COLO668 (cell line): ENCODE data around the gene DENND6B.
"Not testable (repeated sequence)": the region's sequence is repeated elsewhere in the genome, so short reads cannot be mapped to it uniquely, and the experiment has no call there.

Experiments
- DNase-seq: peaks from one replicate; lab custom pipeline; 2025; ENCODE audit not compliant: unreplicated experiment; lab: John Stamatoyannopoulos, UW

Gene DENND6B

DNA sequence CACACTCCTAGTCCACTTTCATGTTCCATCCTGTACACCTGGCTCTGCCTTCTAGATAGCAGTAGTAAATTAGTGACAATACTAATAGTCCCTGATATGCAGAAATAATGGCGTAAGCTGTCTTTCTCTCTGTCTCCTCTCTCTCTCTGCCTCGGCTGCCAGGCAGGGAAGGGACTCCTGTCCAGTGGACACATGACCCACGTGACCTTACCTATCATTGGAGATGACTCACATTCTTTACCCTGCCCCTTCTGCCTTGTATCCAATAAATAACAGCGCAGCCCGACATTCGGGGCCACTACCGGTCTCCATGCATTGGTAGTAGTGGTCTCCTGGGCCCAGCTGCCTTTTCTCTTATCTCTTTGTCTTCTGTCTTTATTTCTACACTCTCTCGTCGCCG, 53.0 kb downstream of the DENND6B start:
- DNase-seq, result not testable (repeated sequence)

DNA sequence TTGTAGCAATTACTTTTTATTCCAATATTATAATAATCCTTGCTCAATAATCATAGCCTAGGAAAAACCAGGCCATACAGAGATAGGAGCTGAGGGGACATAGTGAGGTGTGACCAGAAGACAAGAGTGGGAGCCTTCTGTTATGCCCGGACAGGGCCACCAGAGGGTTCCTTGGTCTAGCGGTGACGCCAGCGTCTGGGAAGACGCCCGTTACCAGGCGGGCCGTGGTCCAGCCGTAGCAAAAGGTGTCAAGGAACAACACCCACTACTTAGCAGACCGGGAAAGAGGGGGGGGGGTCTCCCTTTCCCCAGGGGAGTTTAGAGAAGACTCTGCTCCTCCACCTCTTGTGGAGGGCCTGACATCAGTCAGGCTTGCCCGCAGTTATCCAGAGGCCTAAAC, 53.5 kb downstream of the DENND6B start:
- DNase-seq, result not testable (repeated sequence)

DNA sequence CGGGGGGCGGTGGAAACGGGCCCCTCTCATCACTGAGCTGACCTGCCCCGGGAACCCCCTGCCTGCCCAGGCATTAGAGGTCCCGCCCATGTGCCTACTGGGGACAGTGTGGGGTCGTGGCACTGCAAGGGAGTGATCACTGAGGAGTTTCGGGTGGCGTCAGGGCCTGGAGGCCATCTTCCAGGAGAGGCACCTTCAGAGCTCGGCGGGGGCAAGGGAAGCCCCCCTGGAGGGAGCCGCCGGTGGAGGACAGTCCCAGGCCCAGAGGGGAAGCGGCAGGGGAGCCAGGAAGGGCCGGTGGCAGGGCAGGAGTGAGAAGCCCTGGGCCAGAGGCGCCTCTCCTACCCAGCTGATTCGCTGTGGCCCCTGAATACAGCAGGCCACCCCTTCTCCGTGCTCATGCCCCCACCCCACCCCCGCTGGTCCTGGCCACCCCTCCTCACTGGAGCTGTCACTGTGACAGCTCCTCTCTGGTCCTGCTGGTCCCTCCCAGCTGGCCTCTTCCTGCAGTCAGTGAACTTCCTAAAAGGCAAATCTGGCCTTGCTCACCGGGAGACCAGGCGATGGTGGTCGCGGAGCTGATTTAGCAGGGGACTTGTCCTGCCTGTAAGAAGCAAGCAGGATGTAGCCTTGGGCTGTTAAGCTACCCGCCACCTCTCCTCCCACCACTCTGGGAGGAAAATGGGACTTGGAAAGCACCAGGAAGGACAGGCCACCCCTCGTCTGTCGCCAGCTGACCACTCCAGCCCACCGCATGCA, 54.6 kb downstream of the DENND6B start:
- peak; percentile 11 for DNase-seq

DNA sequence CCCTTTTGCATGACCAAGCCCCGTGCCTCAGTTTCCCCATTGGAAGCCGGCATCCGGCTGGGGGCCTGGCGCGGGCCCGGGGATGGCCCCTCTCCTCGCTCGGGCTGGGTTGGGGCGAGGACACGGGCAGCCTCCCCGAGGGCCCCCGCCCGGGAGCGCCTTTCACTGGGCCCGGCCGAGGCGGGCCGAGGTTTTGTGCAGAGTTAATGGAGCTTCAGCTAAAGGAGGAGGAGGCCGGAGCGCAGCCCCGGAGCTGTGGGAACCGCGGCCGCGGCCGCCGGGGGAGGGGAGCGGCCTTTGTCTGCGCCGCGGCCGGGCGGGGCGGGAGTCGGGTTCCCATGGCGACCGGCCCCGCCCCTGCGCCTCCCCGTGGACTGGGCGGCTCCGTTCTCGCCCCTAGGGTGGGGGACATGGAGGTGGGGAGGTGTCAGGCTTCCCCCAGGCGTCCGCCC, 55.3 kb downstream of the DENND6B start:
- DNase-seq, result peak; percentile 90

DNA sequence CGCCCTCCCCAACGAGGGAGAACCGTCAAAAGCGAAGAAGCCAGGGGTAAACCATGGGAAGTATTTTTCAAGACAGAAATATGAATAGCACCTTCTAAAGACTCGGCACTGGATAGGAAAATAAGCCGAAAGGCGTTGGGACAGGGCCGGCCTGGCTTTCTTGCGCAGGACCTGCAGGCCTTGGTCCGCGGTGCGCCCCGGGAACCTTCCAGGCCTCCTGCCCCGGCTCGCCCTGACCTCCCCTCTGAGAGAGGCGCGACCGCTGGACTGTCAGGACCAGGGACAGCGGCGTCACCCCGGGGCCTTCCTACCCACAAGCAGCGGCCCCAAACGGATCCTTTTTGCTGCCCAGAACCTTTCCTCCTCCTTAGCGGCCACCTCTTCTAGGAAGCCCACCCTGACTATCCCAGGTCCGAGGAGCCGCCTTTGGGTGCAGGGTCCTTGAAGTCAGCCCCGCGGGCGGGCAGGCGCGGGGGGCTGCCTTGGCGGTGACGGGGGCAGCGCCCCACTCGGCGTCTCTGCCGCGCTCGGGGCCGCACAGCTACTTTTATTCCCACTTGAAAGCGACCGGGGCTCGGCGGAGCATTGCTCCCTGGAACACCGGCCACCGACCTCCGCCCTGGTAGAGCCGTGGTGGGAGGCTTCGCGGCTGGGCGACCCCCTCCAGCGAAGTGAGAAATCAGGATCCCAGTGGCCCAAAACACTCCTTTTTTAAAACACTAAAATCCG, 56.0 kb downstream of the DENND6B start:
- peak; percentile 38 for DNase-seq

DNA sequence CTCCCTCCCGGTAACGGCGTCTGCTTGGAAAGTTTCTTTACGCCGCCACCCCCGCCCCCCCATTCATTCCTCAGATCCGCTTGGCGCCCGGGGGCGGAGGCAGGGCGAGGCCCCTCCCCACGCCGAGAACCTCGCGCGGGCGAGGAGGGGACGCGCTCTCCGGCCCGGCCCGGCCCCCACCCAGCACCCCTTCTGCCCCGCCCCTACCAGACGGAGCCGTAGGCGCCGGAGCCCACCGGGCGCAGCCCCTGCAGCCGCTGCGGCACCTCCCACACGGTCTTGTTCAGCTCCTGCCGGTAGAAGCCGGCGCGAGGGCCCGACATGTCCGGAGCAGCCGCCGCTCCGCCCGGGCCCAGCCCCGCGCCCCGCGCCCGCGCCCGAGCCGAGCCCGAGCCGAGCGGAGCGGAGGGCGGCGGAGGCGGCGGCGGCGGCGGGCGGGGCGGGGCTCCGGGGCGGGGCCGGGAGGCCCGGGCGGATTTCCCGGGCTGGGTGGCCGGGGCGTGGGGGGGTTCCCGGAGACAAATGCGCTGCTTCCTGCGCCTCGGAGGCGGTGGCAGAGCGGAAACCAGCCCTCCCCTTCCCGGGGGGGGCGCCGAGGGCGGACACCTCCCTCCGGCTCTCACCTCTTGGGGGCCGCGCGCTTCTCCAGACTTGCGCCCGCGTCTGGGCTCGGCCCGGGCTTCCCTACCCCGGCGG, 56.7 kb downstream of the DENND6B start, which contains the start of gene MAPK11:
Gene MAPK11, minus strand, starts transcription at position 411 of the 696 bp plus-strand sequence. Its CDS starts 88 bp downstream, at position 323.
- peak; percentile 62 for DNase-seq

DNA sequence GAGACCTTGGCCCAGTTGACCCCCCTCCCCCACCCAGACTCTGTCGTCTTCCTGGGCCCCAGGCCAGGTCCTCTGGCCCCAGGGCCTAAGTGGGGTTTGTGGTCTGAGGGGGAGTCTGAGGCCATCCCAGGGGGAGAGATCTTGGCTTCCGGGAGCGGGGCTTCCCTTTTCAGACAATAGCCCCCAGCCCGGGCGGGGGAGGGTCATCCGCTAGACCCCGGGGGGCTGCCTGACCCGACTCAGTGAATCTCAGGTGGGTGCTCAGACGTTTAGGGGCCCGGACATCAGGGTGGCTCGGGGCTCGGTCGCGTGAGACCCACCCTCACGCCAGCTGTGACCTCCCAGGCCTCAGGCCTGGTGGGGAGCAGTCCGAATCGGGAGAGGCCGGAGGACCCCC, 57.2 kb downstream of the DENND6B start:
- no peak for DNase-seq

DNA sequence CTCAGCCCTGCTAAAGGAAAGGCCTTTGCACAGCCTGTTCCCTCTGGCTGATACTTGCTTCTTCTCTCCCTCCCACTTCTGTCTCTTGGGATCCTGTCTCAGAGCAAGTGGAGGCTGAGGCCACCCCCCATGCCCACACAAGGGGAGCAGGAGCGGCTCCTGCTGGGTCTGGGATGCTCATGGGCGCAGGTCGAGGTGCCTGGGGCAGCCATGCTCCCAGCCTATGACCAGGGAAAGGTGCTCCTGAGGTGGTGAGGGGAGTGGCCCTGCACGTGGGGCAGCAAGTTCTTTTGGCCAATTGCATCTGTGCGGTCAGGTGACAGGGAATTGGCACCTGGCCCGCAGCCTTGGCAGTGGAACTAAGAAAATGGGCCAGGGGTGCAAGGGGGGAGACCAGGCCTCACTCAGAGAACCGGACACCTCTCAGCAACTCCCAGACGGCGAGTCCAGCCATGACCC, 58.1 kb downstream of the DENND6B start:
- DNase-seq, result peak; percentile 65

DNA sequence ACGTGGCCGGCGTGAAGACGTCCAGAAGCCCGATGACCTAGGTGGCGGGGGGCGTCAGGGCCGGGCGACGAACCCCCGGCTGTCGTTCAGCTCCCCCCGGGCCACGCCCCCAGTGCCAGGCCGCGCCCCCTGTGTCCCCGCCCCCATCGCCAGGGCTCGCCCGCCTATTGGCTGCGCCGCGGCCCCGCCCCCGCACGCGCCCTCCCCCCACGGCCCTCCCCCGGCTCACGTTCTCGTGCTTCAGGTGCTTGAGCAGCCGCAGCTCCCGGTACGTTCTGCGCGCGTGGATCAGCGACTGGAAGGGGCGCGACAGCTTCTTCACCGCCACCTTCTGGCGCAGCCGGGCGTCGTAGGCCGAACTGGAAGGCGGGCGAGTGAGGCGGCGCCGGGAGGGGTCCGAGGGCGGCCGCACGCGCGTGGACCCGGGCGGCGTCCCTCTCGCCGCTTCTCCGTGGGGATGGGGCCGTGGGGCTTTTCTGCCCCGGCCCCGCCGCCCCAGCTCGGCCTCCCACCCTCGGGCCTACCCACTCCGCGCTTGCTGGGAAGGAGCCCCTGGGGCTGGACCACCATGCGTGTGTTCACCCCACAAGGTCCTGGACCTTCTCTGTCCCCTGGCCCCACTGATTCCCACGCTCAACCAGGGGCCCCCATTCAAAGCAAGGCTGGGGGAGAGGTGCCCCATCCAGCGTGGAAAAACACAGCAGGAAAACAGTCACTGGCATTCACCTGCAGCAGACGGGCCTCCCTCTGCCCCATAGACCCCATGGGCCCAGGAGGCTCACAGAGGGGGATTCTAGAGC, 59.0 kb downstream of the DENND6B start:
- peak; percentile 29 for DNase-seq

DNA sequence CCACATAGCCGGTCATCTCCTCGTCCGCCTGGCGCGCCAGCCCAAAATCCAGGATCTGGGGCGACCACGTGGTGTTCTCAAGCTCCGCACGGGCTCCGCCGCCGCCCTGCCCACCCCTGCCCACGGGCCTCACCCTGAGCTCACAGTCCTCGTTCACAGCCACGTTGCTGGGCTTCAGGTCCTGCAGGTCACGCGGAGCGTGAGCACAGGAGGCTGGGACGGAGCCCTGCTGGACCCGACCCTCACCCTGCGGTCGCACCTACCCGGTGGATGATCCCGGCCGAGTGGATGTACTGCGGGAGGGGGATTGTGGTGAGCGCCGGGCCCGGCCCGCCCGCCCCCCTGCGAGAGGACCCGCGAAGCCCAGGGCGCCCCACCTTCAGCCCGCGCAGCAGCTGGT, 59.8 kb downstream of the DENND6B start:
- no peak for DNase-seq

DNA sequence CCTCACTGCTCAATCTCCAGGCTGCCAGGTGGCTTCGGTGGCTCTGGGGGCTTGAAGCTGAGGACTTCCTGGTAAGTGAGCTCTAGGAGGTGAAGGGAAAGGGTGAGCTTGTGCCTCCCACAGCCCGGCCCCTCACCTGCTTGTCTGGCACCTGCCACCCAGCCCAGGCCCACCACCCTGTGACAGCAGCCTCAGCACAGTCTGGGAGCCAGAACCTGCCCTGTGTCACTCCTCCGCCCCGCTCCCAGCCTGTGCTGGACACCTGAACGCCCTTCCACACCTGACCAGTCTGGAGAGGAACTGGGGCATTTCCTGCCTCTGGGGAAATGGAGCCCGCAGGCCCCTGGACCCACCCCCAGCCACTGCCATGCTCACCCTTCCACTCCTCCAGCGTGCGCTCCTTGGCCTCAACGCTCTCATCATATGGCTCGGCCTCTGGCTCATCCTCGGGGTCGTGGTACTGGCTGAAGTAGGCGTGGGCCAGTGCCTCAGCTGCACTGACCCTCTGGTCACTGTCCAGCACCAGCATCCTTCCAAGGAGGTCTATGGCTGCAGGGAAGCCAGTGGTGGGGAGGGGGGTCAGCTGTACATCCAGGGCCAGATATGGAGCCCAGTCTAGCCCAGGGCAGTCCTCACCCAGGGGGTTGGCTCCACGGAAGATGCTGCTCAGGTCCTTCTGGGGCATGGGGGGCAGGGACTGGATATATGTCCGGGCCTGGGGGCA, 61.7 kb downstream of the DENND6B start:
- peak; percentile 17 for DNase-seq

DNA sequence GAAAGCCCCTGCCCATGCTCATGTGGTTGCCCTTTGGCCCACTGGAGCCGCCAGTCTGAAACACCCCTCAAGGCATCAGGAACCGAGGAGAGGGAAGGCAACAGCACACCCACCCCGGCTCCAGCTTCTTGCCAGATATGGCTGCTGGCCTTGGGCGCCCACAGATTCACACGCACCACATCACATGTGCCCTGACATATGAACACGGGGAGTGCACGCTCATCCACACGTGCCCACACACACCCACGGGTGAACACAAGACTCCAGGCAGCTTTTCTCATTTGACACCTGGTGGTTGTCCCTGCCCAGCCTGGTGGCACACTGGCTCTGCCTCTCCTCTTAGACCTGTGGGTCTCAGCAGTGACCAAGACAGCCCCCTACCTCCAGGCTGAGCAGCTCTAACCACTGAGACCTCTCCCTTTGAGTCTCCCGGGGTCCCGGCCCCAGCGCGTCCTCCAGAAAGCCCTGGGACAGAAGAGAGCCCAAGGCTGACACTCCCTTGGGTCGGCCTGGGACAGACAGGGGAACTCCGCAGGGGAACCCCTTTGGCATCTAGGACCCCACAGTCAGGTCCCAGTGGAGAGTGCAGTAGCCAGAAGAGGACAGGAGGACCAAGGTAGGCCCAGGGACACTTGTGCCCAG, 62.6 kb downstream of the DENND6B start:
- no peak for DNase-seq

DNA sequence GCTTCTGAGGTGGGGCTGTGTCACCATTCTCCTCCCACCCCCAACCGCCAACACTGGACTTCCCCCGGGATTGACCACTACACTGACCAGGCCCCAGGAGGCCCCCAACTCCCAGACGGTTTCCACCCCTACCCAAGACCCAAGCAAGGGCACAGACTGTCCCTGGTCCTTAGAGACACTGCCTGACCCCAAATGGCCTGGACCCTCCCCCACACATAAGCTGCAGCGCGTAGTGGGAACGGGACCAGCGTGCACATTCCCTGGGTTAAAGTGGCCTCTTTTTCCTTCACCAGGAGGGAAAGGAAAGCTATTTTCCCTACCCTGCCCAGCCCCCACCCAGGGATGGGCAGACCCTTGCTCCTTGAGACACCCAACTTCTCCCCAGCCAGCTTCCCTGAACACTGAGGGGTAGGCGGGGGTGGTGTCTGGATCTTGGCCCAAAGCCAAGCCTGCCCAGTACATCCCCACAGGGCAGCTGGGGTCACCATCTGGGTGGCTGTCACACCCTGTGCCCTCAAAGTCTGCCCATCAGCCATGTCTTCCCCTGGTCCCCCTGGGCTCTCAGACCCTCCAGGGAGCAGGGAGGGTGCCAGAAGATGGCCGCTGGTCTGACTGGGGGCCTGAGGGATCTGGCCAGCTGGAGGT, 63.7 kb downstream of the DENND6B start:
- no peak for DNase-seq

DNA sequence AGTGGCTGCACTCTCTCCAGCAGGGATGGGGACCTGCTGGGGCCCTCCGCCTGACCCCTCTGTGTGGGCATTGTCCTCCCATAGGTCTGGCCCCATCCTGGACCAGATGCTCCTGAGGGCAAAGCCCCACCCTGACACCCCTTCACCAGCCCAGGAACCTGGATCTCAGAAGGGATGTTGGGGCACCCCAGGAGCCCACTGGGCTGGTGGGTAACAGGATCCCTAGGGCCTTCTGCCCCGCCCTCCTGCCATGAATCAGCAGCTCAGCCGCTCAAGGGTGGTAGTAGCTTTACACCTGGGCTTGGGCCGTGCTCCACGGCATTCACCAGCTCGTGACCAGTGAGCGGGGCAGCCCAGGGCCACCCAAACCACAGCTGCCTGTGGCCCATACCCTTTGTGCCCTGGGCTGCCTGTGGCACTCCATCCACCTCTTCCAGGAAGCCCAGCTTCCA, 64.3 kb downstream of the DENND6B start:
- peak; percentile 77 for DNase-seq

DNA sequence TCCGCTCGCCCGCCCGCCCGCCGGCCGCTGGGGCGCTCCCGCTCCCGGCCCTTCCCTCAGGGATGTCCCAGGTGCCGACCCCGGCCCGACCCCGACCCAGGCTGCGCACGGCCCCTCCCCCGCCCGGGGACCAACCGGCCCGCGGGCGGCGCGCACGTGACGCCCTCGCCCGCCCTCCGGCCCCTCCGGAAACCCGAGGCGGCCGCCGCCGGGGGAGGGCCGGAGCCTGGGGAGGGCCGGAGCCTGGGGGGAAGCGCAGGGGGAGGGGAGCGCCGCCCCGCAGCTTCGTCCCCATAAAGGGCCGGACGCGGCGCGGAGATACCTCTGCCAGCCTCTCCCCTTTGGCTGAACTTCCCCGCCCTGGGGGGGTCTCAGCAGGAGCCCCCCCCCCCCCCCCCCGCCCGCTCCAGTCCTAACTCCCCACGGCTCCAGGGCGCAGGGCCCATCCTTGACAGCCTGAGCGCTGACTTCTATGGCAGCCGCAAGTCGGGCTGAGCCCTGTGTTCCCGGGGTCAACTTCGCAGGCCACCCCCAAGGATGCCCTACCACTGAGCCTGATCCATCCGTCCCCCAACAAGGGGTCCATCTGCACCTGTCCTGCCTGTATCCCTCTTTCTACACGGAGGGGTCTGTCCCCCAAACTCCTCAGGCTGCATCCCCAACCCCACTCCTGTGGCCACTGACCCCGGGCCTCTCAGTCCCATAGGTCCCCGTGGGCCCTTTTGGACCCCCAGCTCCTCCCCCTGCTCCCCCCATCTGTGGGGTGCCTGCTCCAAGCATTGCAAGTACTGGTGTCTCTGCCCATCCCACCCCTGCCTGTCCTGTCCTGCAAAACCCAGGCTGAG, 65.0 kb downstream of the DENND6B start, which contains the start of gene MAPK12:
Gene MAPK12, minus strand, starts transcription at position 69 of the 845 bp plus-strand sequence. CDS start 174 bp downstream, outside the sequence.
- DNase-seq, result peak; percentile 77

DNA sequence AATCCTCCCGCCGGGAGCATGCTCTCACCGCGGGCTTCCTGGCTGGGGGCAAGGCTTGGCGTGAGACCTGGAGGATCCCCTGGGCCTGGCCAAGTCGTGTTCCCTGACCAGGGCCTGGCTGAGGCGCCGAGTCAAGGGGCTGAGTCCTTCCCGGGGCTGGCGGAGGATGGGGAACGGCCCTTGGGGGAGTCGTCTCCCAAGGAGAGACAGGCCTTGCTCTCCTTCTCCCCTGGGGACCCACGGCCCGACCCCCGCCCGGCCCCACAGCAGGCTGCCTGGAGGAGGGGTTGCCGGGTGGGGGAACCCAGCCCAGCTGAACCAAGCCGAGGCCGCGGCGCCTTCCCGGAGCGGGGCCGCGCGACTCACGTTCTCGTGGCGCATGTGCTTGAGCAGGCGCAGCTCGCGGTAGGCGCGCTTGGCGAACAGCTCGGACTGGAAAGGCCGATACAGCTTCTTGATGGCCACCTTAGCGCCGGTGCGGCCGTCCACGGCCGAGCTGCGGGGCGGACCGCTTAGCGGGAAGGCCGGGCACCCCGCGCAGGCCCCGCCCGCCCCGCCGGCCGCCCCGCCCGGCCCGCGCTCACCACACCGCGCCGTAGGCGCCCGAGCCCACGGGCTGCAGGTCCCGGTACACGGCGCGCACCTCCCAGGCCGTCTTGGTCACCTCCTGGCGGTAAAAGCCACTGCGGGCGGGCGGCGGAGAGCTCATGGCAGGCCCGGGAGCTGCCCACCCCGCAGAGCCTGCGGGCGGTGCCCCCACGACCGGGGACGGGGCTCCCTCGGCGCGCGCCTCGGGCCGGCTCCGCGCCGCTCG, 65.8 kb downstream of the DENND6B start:
- peak; percentile 75 for DNase-seq

DNA sequence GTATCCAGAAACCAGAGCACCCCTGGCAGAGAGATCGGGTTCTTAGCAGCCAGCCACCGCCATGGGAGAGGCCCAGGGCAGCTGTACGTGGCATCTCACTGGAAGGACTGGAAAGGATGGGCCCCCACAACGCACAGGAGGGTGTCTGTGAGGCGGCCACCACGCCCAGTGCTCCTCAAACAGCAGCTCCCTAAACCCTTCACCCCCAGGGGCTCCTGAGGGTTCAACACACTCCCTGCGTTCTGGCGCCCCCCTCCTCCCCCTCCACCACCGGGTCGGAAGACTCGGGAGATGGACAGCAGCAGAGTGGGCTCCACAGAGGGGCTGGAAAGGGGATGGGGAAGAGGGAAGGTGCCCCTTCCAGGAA, 66.4 kb downstream of the DENND6B start:
- peak; percentile 39 for DNase-seq
